GM12891 (cell line): Measurements from ENCODE around the gene TPK1.

ENCODE experiments used
- PAX5 ChIP-seq: IDR thresholded peaks from 2 replicates; pipeline ENCODE4 v1.6.1; 2011; ENCODE audit warnings: low read length, moderate library complexity, mild to moderate bottlenecking; ENCODE audit not compliant: insufficient read depth, severe bottlenecking
- POLR2A ChIP-seq: IDR thresholded peaks from 2 replicates; pipeline ENCODE4 v1.6.1; 2011; ENCODE audit warnings: low read depth, low read length, control low read depth
- POLR2AphosphoS5 ChIP-seq: IDR thresholded peaks from 2 replicates; pipeline ENCODE4 v1.6.1; 2011; ENCODE audit warnings: low read depth, low read length, control low read depth
- POU2F2 ChIP-seq: IDR thresholded peaks from 2 replicates; pipeline ENCODE4 v1.6.1; 2011; ENCODE audit warnings: low read depth, mild to moderate bottlenecking, control low read depth, low read length, moderate library complexity
- SPI1 ChIP-seq: IDR thresholded peaks from 2 replicates; pipeline ENCODE4 v1.6.1; 2011; ENCODE audit warnings: low read depth, low read length, control low read depth
- TAF1 ChIP-seq: IDR thresholded peaks from 2 replicates; pipeline ENCODE4 v1.6.1; 2011; ENCODE audit warnings: low read depth, low read length, control low read depth

DNA sequence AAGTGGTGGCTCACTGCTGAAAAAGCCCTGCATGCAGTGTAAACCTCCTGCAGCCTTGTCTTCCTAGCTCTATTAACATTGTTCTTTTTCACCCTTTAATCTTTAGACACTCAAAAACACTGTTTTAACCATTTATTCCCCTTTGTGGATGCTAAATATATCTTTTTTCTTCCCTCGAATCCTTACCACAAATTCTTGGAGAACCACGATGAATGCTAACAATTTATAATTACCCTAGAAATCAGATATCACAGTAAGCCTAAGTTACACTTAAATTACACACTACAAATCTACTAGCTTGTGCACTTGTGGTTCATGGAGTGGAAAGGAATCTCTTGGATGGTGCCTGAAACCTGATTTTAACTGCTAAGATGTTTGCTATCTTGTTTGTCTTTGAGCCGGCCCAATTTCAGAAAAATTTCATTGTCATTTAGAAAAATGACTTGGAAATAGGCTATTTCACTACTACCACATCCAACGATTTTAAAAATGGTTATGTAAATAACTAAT, 307.3 kb downstream of the TPK1 start:
- TF ChIP-seq POLR2AphosphoS5 (no peak), POLR2A (no peak), SPI1 (no peak), TAF1 (no peak), POU2F2 (no peak), PAX5 (no peak)
